ENCODE results near the gene DLGAP4.

DLGAP4 gene

DNA sequence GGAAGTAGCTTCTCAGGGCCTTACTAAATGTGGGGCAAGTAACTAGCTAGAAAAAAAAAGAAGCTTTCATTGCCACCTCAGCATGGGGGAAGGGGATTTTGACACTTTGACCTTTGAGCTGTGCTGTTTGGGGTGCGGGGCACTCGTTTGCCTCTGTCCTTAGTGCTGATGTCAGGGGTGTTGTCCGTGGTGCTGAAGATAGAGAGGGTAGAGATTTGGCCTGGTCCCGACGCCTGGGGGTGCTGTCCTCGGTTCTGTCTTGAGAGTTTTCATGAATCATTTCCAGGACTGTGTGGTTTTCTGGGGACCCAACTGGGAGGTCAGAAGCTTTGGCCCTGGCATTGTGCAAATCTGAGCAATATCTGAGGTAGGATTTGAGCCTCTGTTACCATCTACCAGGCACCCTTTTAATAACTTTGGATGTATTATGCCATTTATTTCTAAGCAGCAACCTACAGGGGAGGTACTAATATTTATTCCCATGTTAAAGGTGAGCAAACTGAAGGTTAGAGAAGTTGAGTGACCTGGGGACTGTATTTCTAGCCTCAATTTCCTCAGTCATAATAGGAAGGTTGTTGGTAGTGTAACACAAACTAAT lies 78.0 kb downstream of the DLGAP4 start:
- no peaks in the 10 kb centered on the region for H3K4me1 ChIP-seq
- no peak overlapping the region for H3K4me3 ChIP-seq
- H3K36me3 ChIP-seq: no peaks in the 10 kb centered on the region
- no peak for DNase-seq
- H3K9me3 ChIP-seq: no peaks in the 10 kb centered on the region
- peaks cover 0 to 35% of the 10 kb centered on the region in 2 donors for H3K27me3 ChIP-seq
- TF ChIP-seq, protein P1, sequence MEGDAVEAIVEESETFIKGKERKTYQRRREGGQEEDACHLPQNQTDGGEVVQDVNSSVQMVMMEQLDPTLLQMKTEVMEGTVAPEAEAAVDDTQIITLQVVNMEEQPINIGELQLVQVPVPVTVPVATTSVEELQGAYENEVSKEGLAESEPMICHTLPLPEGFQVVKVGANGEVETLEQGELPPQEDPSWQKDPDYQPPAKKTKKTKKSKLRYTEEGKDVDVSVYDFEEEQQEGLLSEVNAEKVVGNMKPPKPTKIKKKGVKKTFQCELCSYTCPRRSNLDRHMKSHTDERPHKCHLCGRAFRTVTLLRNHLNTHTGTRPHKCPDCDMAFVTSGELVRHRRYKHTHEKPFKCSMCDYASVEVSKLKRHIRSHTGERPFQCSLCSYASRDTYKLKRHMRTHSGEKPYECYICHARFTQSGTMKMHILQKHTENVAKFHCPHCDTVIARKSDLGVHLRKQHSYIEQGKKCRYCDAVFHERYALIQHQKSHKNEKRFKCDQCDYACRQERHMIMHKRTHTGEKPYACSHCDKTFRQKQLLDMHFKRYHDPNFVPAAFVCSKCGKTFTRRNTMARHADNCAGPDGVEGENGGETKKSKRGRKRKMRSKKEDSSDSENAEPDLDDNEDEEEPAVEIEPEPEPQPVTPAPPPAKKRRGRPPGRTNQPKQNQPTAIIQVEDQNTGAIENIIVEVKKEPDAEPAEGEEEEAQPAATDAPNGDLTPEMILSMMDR (IDR thresholded peaks at IDR 0.05): no peak
- H3K27ac ChIP-seq: no peak overlapping the region
- intact Hi-C loops (cut with DNase I; ENCODE audit: low total_unique reads): no loop called here

GRCh38 chr20:36385503-36385902 lies 79.4 kb downstream of the DLGAP4 start:
- Histone ChIP-seq H3K9me3 (no peaks in the 10 kb centered on the region), H3K27ac (no peak overlapping the region), H3K4me1 (no peaks in the 10 kb centered on the region), H3K27me3 (peaks cover 0 to 31% of the 10 kb centered on the region in 2 donors), H3K4me3 (no peak overlapping the region), H3K36me3 (no peaks in the 10 kb centered on the region)
- TF ChIP-seq, protein P1 (IDR thresholded peaks at IDR 0.05): no peak
- DNase-seq: no peak
- intact Hi-C loops (cut with DNase I; ENCODE audit: low total_unique reads): no loop called here

GRCh38 chr20:36386236-36386635 lies 80.1 kb downstream of the DLGAP4 start:
- Histone ChIP-seq H3K9me3 (no peaks in the 10 kb centered on the region), H3K27ac (no peak overlapping the region), H3K36me3 (no peaks in the 10 kb centered on the region), H3K4me1 (no peaks in the 10 kb centered on the region), H3K4me3 (no peak overlapping the region), H3K27me3 (peaks cover 0 to 38% of the 10 kb centered on the region in 2 donors)
- intact Hi-C loops (cut with DNase I; ENCODE audit: low total_unique reads): no loop called here
- TF ChIP-seq, protein P1 (IDR thresholded peaks at IDR 0.05): no peak
- no peak for DNase-seq

DNA sequence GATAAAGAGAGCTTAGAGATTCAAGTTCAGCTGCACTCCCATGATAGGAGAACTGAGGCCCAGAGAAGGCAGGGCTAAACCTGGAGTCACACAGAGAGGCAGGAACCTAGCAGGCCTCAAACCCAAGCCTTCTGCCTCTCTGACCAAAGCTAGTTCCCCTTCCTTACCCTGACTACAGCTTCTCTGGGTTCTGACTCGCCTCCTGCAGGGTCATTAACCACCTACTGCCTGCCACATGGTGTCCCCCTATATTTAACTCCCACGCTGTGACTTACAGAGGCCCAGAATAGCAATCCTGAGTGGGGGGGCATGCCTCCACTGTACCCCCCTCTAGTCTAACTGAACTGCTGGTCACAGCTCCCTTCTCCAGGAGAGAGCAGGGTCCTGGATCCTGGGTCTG lies 84.1 kb downstream of the DLGAP4 start:
- DNase-seq: no peak
- H3K9me3 ChIP-seq: no peaks in the 10 kb centered on the region
- H3K27me3 ChIP-seq: peaks cover 0 to 54% of the 10 kb centered on the region in 2 donors
- H3K27ac ChIP-seq: no peak overlapping the region
- intact Hi-C loops (cut with DNase I; ENCODE audit: low total_unique reads): no loop called here
- H3K4me3 ChIP-seq: no peak overlapping the region
- TF ChIP-seq, protein P1 (IDR thresholded peaks at IDR 0.05): no peak
- H3K4me1 ChIP-seq: no peaks in the 10 kb centered on the region
- H3K36me3 ChIP-seq: no peaks in the 10 kb centered on the region

GRCh38 chr20:36390719-36391415 lies 84.7 kb downstream of the DLGAP4 start:
- Histone ChIP-seq H3K36me3 (no peaks in the 10 kb centered on the region), H3K27me3 (peaks cover 0 to 50% of the 10 kb centered on the region in 2 donors), H3K9me3 (no peaks in the 10 kb centered on the region), H3K4me1 (no peaks in the 10 kb centered on the region), H3K4me3 (no peak overlapping the region), H3K27ac (no peak overlapping the region)
- intact Hi-C loops (cut with DNase I; ENCODE audit: low total_unique reads): no loop called here
- TF ChIP-seq, protein P1 (IDR thresholded peaks at IDR 0.05): no peak
- DNase-seq: no peak

All from tibial artery (tissue), 4 donors.